Activated naive CD4-positive, alpha-beta T cell treated with anti-CD3 and anti-CD28 coated beads, Interleukin-2, amount 10 ng/mL, durations not matched to agents 7 days and 5 days (primary cell): ENCODE data around the gene ZNF511.
A peak's percentile ranks its signal among the peaks of the same experiment; 100 is the strongest.

Source experiments
- CTCF ChIA-PET: fragments of 350-600 bp; sonication (Branson Sonifier 250); formaldehyde crosslinking; loops from one replicate; lab custom pipeline; 2021; ENCODE audit warnings: antibody characterized with exemption; lab: Charles Lee
- DNase-seq: peaks from one replicate; pipeline ENCODE4 v3.0.0-alpha.2; 2020
- H3K27ac Mint-ChIP-seq: one replicate; pipeline ENCODE4 v1.8.0; 2021; ENCODE audit warnings: mild to moderate bottlenecking, moderate library complexity, mixed read lengths
- H3K27me3 Mint-ChIP-seq: one replicate; pipeline ENCODE4 v1.8.0; 2021; ENCODE audit warnings: mild to moderate bottlenecking, mixed read lengths
- H3K36me3 Mint-ChIP-seq: one replicate; pipeline ENCODE4 v1.8.0; 2021; ENCODE audit warnings: mixed read lengths
- H3K4me1 Mint-ChIP-seq: one replicate; pipeline ENCODE4 v1.8.0; 2021; ENCODE audit warnings: mixed read lengths
- H3K4me3 Mint-ChIP-seq: one replicate; pipeline ENCODE4 v1.8.0; 2021; ENCODE audit warnings: mild to moderate bottlenecking, moderate library complexity, mixed read lengths
- H3K9me3 Mint-ChIP-seq: one replicate; pipeline ENCODE4 v1.8.0; 2021; ENCODE audit warnings: mixed read lengths

The ZNF511 gene

GRCh38 chr10:133350283-133350949 lies 41.7 kb downstream of the ZNF511 start:
- CTCF ChIA-PET: no interaction called here
- Mint-ChIP-seq H3K36me3 (no peaks in the 10 kb centered on the region), H3K9me3 (no peaks in the 10 kb centered on the region), H3K27ac (no peak overlapping the region), H3K4me3 (no peak overlapping the region), H3K4me1 (no peaks in the 10 kb centered on the region), H3K27me3 (peaks cover 33% of the 10 kb centered on the region)
- no peak for DNase-seq

GRCh38 chr10:133350950-133351329 lies 42.2 kb downstream of the ZNF511 start:
- no peak for DNase-seq
- Mint-ChIP-seq H3K4me1 (no peaks in the 10 kb centered on the region), H3K27ac (no peak overlapping the region), H3K9me3 (no peaks in the 10 kb centered on the region), H3K4me3 (no peak overlapping the region), H3K36me3 (no peaks in the 10 kb centered on the region), H3K27me3 (peaks cover 28% of the 10 kb centered on the region)
- CTCF ChIA-PET: no interaction called here

- CTCF ChIA-PET: interaction anchor here (3.5 kb wide), 1 partner anchor 22 kb away, joined by 12 read pairs; no protein-coding TSS in a partner anchor
- H3K4me1 Mint-ChIP-seq: peaks cover 3% of the 10 kb centered on the region
- no peak for DNase-seq
- H3K27ac Mint-ChIP-seq: no peak overlapping the region
- H3K4me3 Mint-ChIP-seq: no peak overlapping the region
- H3K9me3 Mint-ChIP-seq: no peaks in the 10 kb centered on the region
- no peaks in the 10 kb centered on the region for H3K36me3 Mint-ChIP-seq
- H3K27me3 Mint-ChIP-seq: peaks cover 25% of the 10 kb centered on the region
These were observed 42.9 kb downstream of the ZNF511 start for GRCh38 chr10:133351408-133352318.

GRCh38 chr10:133353202-133353959 lies 44.7 kb downstream of the ZNF511 start:
- peaks cover 6% of the 10 kb centered on the region for H3K4me1 Mint-ChIP-seq
- no peak overlapping the region for H3K27ac Mint-ChIP-seq
- DNase-seq: no peak
- H3K4me3 Mint-ChIP-seq: no peak overlapping the region
- H3K27me3 Mint-ChIP-seq: peaks cover 14% of the 10 kb centered on the region
- H3K9me3 Mint-ChIP-seq: no peaks in the 10 kb centered on the region
- CTCF ChIA-PET: interaction anchor here (0.7 to 3.5 kb wide), 2 partner anchors 24 to 258 kb away, joined by 3 to 12 read pairs; no protein-coding TSS in a partner anchor
- H3K36me3 Mint-ChIP-seq: no peaks in the 10 kb centered on the region

- no peak overlapping the region for H3K27ac Mint-ChIP-seq
- H3K36me3 Mint-ChIP-seq: no peaks in the 10 kb centered on the region
- H3K4me1 Mint-ChIP-seq: peaks cover 6% of the 10 kb centered on the region
- H3K4me3 Mint-ChIP-seq: no peak overlapping the region
- H3K9me3 Mint-ChIP-seq: no peaks in the 10 kb centered on the region
- CTCF ChIA-PET: interaction anchor here (0.7 to 3.5 kb wide), 2 partner anchors 25 to 258 kb away, joined by 3 to 12 read pairs; no protein-coding TSS in a partner anchor
- H3K27me3 Mint-ChIP-seq: peaks cover 12% of the 10 kb centered on the region
- DNase-seq: no peak
These were observed 45.4 kb downstream of the ZNF511 start for GRCh38 chr10:133353988-133354605.

- CTCF ChIA-PET: interaction anchor here (3.5 kb wide), 1 partner anchor 26 kb away, joined by 12 read pairs; no protein-coding TSS in a partner anchor
- H3K4me3 Mint-ChIP-seq: no peak overlapping the region
- no peaks in the 10 kb centered on the region for H3K9me3 Mint-ChIP-seq
- no peak for DNase-seq
- H3K27me3 Mint-ChIP-seq: peaks cover 8% of the 10 kb centered on the region
- peaks cover 6% of the 10 kb centered on the region for H3K4me1 Mint-ChIP-seq
- H3K36me3 Mint-ChIP-seq: no peaks in the 10 kb centered on the region
- no peak overlapping the region for H3K27ac Mint-ChIP-seq
These were observed 46.0 kb downstream of the ZNF511 start for GRCh38 chr10:133354672-133355240.

GRCh38 chr10:133355266-133355665 lies 46.6 kb downstream of the ZNF511 start:
- Mint-ChIP-seq H3K4me3 (no peak overlapping the region), H3K4me1 (peaks cover 6% of the 10 kb centered on the region), H3K36me3 (no peaks in the 10 kb centered on the region), H3K27me3 (peaks cover 8% of the 10 kb centered on the region), H3K9me3 (no peaks in the 10 kb centered on the region), H3K27ac (no peak overlapping the region)
- DNase-seq: no peak
- CTCF ChIA-PET: no interaction called here

GRCh38 chr10:133355991-133356390 lies 47.3 kb downstream of the ZNF511 start:
- H3K27ac Mint-ChIP-seq: no peak overlapping the region
- peak overlapping the region; percentile 63 for H3K4me3 Mint-ChIP-seq
- no peak for DNase-seq
- H3K9me3 Mint-ChIP-seq: no peaks in the 10 kb centered on the region
- CTCF ChIA-PET: interaction anchor here (1.3 kb wide), 1 partner anchor 27 kb away, joined by 3 read pairs; no protein-coding TSS in a partner anchor
- H3K4me1 Mint-ChIP-seq: peaks cover 6% of the 10 kb centered on the region
- H3K36me3 Mint-ChIP-seq: no peaks in the 10 kb centered on the region
- peaks cover 8% of the 10 kb centered on the region for H3K27me3 Mint-ChIP-seq

- CTCF ChIA-PET: interaction anchor here (1.3 kb wide), 1 partner anchor 28 kb away, joined by 3 read pairs; no protein-coding TSS in a partner anchor
- no peak overlapping the region for H3K27ac Mint-ChIP-seq
- H3K36me3 Mint-ChIP-seq: no peaks in the 10 kb centered on the region
These were observed 48.0 kb downstream of the ZNF511 start for GRCh38 chr10:133356549-133357284.

GRCh38 chr10:133357285-133358161 lies 48.8 kb downstream of the ZNF511 start, which contains the start of gene FUOM:
TSS of gene FUOM (minus strand) at chr10:133358019. CDS start at chr10:133358007, 12 bp downstream.
- peak; percentile 83 for DNase-seq
- Mint-ChIP-seq H3K4me3 (peak within 1 kb of the TSS; percentile 73), H3K27me3 (peaks cover 3% of the 10 kb centered on the region), H3K36me3 (no peaks in the 10 kb centered on the region), H3K4me1 (peaks cover 6% of the 10 kb centered on the region), H3K9me3 (no peaks in the 10 kb centered on the region), H3K27ac (no peak within 1 kb of the TSS)
- CTCF ChIA-PET: no interaction called here

More at GRCh38 chr10:133356549-133357284, 48.0 kb downstream of the ZNF511 start:
- Mint-ChIP-seq H3K4me3 (peak overlapping the region; percentile 73), H3K4me1 (peaks cover 6% of the 10 kb centered on the region), H3K27me3 (peaks cover 5% of the 10 kb centered on the region), H3K9me3 (no peaks in the 10 kb centered on the region)
- no peak for DNase-seq

- Mint-ChIP-seq H3K27ac (no peak overlapping the region), H3K36me3 (no peaks in the 10 kb centered on the region), H3K4me3 (no peak overlapping the region), H3K9me3 (no peaks in the 10 kb centered on the region), H3K27me3 (peaks cover 3% of the 10 kb centered on the region), H3K4me1 (peaks cover 6% of the 10 kb centered on the region)
- CTCF ChIA-PET: interaction anchor here (0.7 kb wide), 1 partner anchor 29 kb away, joined by 3 read pairs; no protein-coding TSS in a partner anchor
- no peak for DNase-seq
These were observed 49.6 kb downstream of the ZNF511 start for GRCh38 chr10:133358162-133358924.
